Measurements from ENCODE around the gene ANK2. TPM values are rescaled to one million over a fixed set of nuclear protein-coding genes. Genes with fewer than 3 reads are reported as not detected.

The ANK2 gene
- total RNA-seq, 2 experiments from 2014 or later, result 0.36 TPM; not detected in 1

DNA sequence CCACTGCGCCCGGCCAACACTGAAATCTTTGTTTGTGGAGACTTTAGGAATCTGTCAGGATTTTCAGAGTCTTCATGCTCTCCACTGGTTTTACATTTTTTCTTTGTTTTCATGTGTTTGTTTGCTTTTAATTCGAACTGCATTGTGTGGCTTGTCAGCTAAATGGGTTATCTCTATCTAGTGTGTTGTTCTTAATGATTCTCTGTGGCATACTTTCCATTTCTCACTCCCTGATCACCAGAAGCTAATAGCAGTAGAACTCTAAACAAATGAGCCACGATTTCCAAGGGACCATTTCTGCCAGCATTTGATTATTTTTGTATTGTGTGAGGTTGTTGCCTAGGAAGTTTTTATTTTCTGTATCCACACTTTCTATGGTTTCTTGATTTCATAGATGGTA is 359.7 kb downstream of the ANK2 start:
- Mint-ChIP-seq H3K9me3 (no peaks in the 10 kb centered on the region), H3K4me1 (ENCODE audit: low read depth) (no peaks in the 10 kb centered on the region), H3K27me3 (peaks cover 11% of the 10 kb centered on the region), H3K27ac (no peak overlapping the region), H3K4me3 (no peak overlapping the region), H3K36me3 (ENCODE audit: low read depth) (no peaks in the 10 kb centered on the region)
- no peaks in the 10 kb centered on the region for H3K9me3 ChIP-seq (ENCODE audit: control insufficient read depth in 1 of 2, insufficient read depth in 1 of 2, low read length in 2 of 2)
- H3K27me3 ChIP-seq (ENCODE audit: control insufficient read depth in 1 of 2, insufficient read depth in 2 of 2, low read length in 2 of 2), result no peaks in the 10 kb centered on the region
- ATAC-seq (ENCODE audit: poor library complexity), result no peak
- intact Hi-C loops (cut with DNase I, micrococcal nuclease), result no loop called here
- no peak for DNase-seq
- no peak overlapping the region for H3K4me3 ChIP-seq (ENCODE audit: low read length)
- H3K36me3 ChIP-seq (ENCODE audit: insufficient read depth, low read length), result no peaks in the 10 kb centered on the region
- TF ChIP-seq, protein P1, sequence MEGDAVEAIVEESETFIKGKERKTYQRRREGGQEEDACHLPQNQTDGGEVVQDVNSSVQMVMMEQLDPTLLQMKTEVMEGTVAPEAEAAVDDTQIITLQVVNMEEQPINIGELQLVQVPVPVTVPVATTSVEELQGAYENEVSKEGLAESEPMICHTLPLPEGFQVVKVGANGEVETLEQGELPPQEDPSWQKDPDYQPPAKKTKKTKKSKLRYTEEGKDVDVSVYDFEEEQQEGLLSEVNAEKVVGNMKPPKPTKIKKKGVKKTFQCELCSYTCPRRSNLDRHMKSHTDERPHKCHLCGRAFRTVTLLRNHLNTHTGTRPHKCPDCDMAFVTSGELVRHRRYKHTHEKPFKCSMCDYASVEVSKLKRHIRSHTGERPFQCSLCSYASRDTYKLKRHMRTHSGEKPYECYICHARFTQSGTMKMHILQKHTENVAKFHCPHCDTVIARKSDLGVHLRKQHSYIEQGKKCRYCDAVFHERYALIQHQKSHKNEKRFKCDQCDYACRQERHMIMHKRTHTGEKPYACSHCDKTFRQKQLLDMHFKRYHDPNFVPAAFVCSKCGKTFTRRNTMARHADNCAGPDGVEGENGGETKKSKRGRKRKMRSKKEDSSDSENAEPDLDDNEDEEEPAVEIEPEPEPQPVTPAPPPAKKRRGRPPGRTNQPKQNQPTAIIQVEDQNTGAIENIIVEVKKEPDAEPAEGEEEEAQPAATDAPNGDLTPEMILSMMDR (IDR thresholded peaks at IDR 0.05), result no peak
- H3K4me1 ChIP-seq (ENCODE audit: insufficient read depth, low read length), result no peaks in the 10 kb centered on the region
- POLR2A ChIA-PET, result no interaction called here
- H3K27ac ChIP-seq (ENCODE audit: low read depth in 1 of 2, low read length in 2 of 2), result no peak overlapping the region
- CTCF ChIA-PET, result no interaction called here

DNA sequence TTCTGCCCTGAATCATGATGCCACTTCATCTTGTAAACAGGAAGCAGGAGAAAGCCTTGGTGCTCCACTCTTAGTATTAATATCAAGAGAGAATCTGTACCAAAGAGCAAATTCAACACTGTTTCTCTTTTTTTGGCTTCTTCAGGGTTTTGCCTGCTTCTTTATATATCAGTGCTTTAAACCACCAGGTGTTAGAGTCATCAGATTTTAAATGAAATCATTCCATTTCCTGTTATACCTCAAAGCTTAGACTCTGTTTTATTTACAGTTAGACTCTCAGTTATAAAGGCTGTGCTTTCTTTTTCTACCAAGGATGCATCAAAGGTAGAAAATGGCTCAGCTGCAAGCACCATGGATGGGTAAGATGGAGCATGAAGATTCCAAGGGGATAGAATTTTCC is 361.2 kb downstream of the ANK2 start:
- no peaks in the 10 kb centered on the region for H3K36me3 ChIP-seq (ENCODE audit: insufficient read depth, low read length)
- intact Hi-C loops (cut with DNase I, micrococcal nuclease), result no loop called here
- Mint-ChIP-seq H3K9me3 (no peaks in the 10 kb centered on the region), H3K27me3 (peaks cover 11% of the 10 kb centered on the region), H3K36me3 (ENCODE audit: low read depth) (no peaks in the 10 kb centered on the region), H3K4me1 (ENCODE audit: low read depth) (no peaks in the 10 kb centered on the region), H3K4me3 (no peak overlapping the region), H3K27ac (no peak overlapping the region)
- H3K4me1 ChIP-seq (ENCODE audit: insufficient read depth, low read length), result no peaks in the 10 kb centered on the region
- H3K9me3 ChIP-seq (ENCODE audit: control insufficient read depth in 1 of 2, insufficient read depth in 1 of 2, low read length in 2 of 2), result no peaks in the 10 kb centered on the region
- POLR2A ChIA-PET, result no interaction called here
- ATAC-seq (ENCODE audit: poor library complexity), result no peak
- no peaks in the 10 kb centered on the region for H3K27me3 ChIP-seq (ENCODE audit: control insufficient read depth in 1 of 2, insufficient read depth in 2 of 2, low read length in 2 of 2)
- no peak overlapping the region for H3K4me3 ChIP-seq (ENCODE audit: low read length)
- no peak overlapping the region for H3K27ac ChIP-seq (ENCODE audit: low read depth in 1 of 2, low read length in 2 of 2)
- CTCF ChIA-PET, result no interaction called here
- DNase-seq, result no peak
- TF ChIP-seq, protein P1 (IDR thresholded peaks at IDR 0.05), result no peak

DNA sequence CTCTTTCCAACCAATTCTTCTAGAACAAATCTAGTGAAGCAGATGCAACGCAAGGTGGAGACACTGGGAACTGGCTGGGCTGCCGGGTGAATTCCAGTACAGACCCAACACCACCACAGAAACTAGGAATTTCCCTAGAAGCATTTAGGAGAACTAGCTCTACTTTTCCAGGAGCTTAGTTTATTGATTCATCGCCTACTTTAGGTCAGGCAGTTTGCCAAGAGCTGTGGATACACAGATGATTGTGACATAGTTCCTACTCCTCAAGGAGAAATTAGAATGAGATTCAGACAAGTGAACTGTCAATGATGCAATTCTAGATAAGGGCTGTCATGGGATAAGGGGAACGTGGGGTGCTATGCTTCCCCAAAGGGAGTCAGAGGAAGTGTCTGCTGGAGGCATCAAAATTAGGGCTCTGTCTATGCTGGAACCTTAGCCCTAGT is 362.1 kb downstream of the ANK2 start:
- Mint-ChIP-seq H3K27ac (no peak overlapping the region), H3K4me1 (ENCODE audit: low read depth) (no peaks in the 10 kb centered on the region), H3K27me3 (peaks cover 11% of the 10 kb centered on the region), H3K4me3 (no peak overlapping the region), H3K9me3 (no peaks in the 10 kb centered on the region), H3K36me3 (ENCODE audit: low read depth) (no peaks in the 10 kb centered on the region)
- Histone ChIP-seq H3K27me3 (ENCODE audit: control insufficient read depth in 1 of 2, insufficient read depth in 2 of 2, low read length in 2 of 2) (no peaks in the 10 kb centered on the region), H3K4me1 (ENCODE audit: insufficient read depth, low read length) (no peaks in the 10 kb centered on the region), H3K27ac (ENCODE audit: low read depth in 1 of 2, low read length in 2 of 2) (no peak overlapping the region), H3K4me3 (ENCODE audit: low read length) (no peak overlapping the region), H3K36me3 (ENCODE audit: insufficient read depth, low read length) (no peaks in the 10 kb centered on the region), H3K9me3 (ENCODE audit: control insufficient read depth in 1 of 2, insufficient read depth in 1 of 2, low read length in 2 of 2) (no peaks in the 10 kb centered on the region)
- ChIA-PET CTCF (no interaction called here), POLR2A (no interaction called here)
- TF ChIP-seq, protein P1 (IDR thresholded peaks at IDR 0.05), result no peak
- intact Hi-C loops (cut with DNase I, micrococcal nuclease), result no loop called here
- DNase-seq (no peak), ATAC-seq (ENCODE audit: poor library complexity) (no peak)

All from CD4-positive, alpha-beta T cell (primary cell).